Activated CD8-positive, alpha-beta memory T cell treated with anti-CD3 and anti-CD28 coated beads for 24 hours (primary cell): ENCODE results near the gene KEAP1.

Source experiments
- DNase-seq: peaks from one replicate; pipeline ENCODE4 v3.0.0-alpha.2; 2020

KEAP1 gene

GRCh38 chr19:10521461-10522171 is 18.5 kb upstream of the KEAP1 start:
- no peak for DNase-seq

DNA sequence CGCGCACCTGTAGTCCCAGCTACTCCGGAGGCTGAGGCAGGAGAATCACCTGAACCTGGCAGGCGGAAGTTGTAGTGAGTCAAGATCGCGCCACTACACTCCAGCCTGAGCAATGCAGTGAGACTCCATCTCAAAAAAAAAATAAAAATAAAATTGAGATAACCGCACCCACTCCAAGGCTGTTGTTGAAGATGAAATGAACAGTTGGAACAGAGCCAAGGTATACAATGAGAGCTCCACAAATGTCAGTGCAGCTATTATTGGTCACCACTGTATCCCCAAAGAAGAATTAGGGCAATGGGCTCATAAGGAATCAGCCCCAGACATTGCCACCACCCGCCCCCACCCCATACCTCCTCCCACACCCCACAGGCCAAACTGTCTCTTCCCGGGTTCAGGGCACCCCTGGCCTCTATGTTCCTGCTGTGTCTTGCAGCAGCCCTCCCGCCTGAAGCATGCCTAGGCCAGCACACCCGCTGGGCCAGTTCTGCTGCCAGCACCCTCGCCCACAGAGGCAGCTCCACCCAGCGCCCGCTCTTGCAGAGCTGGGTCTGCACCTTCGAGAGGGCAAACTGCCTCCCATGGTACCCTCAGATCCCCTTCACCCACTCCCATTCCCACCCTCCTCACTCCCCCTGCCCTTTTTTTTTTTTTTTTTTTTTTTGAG is 17.6 kb upstream of the KEAP1 start:
- DNase-seq = no peak

DNA sequence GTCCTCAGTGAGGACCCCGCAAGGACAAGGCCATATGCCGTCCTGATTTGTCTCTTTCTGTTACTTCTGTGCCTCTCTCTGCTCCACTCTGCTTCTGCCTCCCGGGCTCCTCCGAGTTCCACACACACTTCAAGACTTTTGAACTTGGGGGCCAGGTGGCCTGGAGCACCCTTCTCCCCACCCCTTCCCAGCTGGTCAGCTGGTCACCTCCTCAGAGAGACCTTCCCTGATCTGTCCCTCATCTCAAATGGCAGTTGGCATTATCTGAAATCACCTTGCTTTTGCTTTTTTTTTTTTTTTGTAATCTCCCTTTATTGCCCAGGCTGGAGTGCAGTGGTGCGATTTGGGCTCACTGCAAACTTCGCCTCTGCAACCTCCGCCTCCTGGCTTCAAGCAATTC is 16.3 kb upstream of the KEAP1 start:
- DNase-seq = no peak

DNA sequence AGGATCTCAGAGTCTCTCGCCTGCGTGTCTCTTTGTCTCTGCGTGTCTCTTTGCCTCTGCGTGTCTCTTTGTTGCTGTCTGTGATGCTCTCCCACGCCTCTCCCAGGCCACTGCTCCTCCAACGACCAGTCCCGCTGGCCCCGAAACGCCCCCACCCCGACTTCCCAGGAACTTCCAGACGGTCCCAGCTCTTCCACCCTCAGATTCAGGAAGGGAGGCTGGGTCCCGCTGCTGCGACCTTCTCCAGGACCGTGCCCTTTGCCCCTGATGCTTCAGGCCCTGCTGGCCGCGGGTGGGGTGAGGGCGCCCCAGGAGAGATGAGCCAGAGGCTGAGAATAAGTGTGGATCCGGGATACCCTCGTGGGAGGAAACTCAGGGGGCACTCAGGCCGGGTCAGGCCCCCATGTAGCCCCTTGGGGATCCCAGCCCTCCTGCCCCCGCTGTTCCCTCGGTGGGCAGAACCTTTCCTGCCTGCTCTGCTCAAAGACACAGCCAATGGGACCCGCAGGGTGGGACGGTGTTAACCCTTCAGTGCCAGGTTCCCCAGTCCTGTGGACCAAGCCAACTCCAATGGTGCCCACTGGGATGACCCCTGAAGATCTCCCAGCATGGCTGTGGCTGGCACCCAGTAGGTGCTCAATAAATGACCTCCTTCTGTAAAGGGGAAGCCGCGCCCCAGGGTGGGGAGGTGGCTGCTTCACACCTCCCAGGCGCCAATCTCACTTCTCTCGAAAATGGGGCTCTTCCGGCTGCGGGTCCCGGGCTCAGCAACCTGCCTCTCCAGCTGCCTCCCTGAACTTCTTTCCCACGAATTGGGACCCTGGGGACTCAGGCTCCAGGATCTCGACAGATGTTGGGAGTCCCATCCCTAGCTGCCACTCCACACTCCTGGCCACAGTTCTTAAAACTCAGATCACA is 15.5 kb upstream of the KEAP1 start:
- DNase-seq = no peak

GRCh38 chr19:10517760-10518443 is 14.7 kb upstream of the KEAP1 start:
- DNase-seq = no peak

- no peak for DNase-seq
Measured at GRCh38 chr19:10517361-10517759, 14.2 kb upstream of the KEAP1 start, which contains the start of gene S1PR5. Gene S1PR5, minus strand, starts transcription at chr19:10517447. Its CDS starts 2,436 bp downstream, at chr19:10515011.

DNA sequence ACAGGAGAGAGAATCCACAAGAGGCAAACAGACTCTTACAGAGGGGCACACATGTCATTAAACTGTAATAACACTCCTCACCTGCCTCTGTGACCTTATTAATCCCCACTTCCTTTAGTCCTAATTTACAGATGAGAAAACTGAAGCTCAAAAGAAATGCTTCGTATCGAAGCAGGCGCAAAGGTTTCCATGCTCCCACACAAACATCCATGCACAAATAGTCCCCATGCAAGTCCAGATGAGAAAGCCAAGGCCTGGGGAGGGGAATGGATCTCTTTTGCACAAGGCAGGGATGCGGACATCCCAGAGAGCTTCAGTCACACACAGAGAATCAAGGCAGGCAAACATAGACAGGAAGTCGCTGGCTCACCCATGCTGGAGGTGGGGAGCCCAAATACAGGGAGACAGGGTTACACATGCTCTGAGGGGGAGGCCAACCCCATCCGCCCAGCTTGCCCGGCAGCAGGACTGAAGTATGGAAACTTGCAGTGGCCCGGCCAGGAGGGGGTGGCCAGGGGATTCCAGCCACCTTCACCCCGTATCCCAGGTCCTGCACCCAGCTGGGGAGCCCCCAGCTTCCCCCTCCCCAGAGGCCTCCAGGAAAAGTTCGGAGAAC is 13.6 kb upstream of the KEAP1 start:
- DNase-seq = no peak

GRCh38 chr19:10516064-10516385 is 12.9 kb upstream of the KEAP1 start:
- DNase-seq = no peak

- DNase-seq = peak; percentile 78
Measured at GRCh38 chr19:10514211-10515145, 11.3 kb upstream of the KEAP1 start.

DNA sequence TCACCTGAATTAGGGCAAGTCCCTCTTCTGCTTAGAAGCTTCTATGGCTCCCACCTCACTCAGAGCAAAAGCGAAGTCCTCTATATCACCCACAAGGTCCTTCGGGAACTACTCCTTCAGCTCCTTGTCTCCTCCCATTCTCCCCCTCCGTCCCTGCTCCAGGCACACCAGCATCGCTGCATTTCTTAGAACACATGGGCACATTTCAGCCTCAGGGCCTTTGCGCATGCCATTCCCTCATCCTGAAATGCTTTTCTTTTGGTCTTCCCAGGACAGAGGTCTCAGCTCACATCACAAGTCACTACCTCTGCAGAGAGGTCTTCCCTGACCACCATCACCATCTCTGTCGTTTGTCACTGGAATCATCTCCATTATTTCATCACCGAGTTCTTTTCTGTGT is 10.1 kb upstream of the KEAP1 start:
- no peak for DNase-seq

GRCh38 chr19:10510301-10510802 is 7.2 kb upstream of the KEAP1 start:
- DNase-seq = peak; percentile 86

DNA sequence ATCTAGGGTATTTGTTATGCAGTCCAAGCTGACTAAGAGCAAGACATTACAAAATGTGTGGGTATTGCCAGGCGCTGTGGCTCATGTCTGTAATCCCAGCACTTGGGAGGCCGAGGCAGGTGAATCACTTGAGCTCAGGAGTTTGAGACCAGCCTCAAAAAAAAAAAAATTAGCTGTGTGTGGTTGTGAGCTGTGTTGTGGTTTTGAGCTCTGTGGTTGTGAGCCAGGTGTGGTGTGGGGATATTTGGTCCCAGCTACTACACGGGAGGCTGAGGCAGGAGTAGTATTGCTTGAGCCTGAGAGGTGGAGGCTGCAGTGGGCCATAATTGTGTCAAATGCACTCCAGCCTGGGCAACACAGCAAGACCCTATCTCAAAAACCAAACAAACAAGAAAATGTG is 5.6 kb upstream of the KEAP1 start:
- DNase-seq = no peak

DNA sequence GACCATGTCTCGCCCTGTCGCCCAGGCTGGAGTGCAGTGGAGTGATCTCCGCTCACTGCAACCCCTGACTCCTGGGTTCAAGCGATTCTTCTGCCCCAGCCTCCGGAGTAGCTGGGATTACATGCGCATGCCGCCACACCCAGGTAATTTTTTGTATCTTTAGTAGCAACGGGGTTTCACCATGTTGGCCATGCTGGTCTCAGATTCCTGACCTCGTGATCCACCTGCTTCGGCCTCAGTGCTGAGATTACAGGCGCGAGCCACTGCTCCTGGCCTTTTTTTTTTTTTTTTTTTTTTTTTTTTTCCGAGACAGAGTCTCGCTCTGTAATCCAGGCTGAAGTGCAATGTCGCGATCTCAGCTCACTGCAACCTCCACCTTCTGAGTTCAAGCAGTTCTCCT is 4.9 kb upstream of the KEAP1 start:
- no peak for DNase-seq

- peak; percentile 93 for DNase-seq
Measured at GRCh38 chr19:10505583-10506229, 2.5 kb upstream of the KEAP1 start.

- DNase-seq = peak; percentile 97
Measured at GRCh38 chr19:10502524-10503001, 593 bp downstream of the KEAP1 start.

- peak; percentile 84 for DNase-seq
Measured at GRCh38 chr19:10501971-10502523, 1.1 kb downstream of the KEAP1 start.

- DNase-seq = no peak
Measured at GRCh38 chr19:10500247-10500592, 2.9 kb downstream of the KEAP1 start.

DNA sequence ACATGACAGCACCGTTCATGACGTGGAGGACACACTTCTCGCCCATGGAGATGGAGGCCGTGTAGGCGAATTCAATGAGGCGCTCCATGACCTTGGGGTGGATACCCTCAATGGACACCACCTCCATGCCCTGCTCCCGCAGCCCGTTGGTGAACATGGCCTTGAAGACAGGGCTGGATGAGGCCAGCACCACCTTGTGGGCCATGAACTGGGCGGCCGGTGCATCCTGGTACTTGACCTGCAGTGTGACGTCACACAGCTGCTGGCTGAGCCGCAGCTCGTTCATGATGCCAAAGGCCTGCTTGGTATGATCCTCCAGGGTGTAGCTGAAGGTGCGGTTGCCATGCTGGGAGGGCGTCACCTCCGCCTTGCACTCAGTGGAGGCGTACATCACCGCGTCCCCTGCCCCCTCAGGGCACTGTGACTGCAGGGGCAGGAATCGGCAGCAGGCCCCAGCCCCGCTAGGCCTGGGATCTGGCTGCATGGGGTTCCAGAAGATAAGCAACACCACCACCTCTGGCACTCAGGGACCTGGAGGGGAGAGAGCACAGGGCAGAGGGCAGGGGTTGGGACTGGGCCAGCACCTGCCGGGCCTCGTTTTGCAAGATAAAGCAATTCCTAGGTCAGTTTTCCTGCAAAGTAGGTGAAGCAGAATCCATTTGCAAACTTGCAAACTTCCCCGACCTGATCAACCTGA is 3.5 kb downstream of the KEAP1 start:
- no peak for DNase-seq

GRCh38 chr19:10497371-10497770 is 5.8 kb downstream of the KEAP1 start:
- DNase-seq = no peak
